CD4-positive, alpha-beta T cell (primary cell): ENCODE measurements around the gene PADI3. TPM values are rescaled to one million over a fixed set of nuclear protein-coding genes. Genes with fewer than 3 reads are reported as not detected.

Experiments used
- ATAC-seq: fragments of 200-7000 bp; cut with Tn5 transposase; one replicate; pipeline ENCODE4 v1.10.0; 2022; ENCODE audit warnings: mild to moderate bottlenecking; ENCODE audit not compliant: poor library complexity
- CTCF ChIA-PET: fragments of 350-600 bp; sonication (Branson Sonifier 250); formaldehyde crosslinking; loops from one replicate; lab custom pipeline; 2021; ENCODE audit warnings: antibody characterized with exemption, inconsistent platforms; lab: Charles Lee
- POLR2A ChIA-PET: fragments of 350-600 bp; sonication (Branson Sonifier 250); formaldehyde crosslinking; loops from one replicate; lab custom pipeline; 2021; ENCODE audit warnings: antibody characterized with exemption, inconsistent platforms; lab: Charles Lee
- DNase-seq, 14 experiments: peaks; one replicate each; pipeline ENCODE4 v3.0.0-alpha.2; 2013 to 2020; ENCODE audit warnings: mixed read lengths in 2 of 14
- H3K27ac ChIP-seq, 2 donors: one replicate each; pipeline versions ENCODE4 v1.5.1 to v1.7.0; 2013; ENCODE audit warnings: low read length in 2 of 2, low read depth in 1 of 2, mild to moderate bottlenecking in 1 of 2
- H3K27me3 ChIP-seq, 2 experiments: 1 replicate in 1 of 2; 2 replicates in 1 of 2; pipeline versions ENCODE4 v1.6.1 to v1.7.0; 2013; ENCODE audit warnings: low read length in 2 of 2, control low read depth in 1 of 2, mild to moderate bottlenecking in 1 of 2, moderate library complexity in 1 of 2; ENCODE audit not compliant: insufficient read depth in 2 of 2, control insufficient read depth in 1 of 2
- H3K36me3 ChIP-seq: one replicate; pipeline ENCODE4 v1.6.1; 2013; ENCODE audit warnings: low read length, control low read depth; ENCODE audit not compliant: insufficient read depth
- H3K4me1 ChIP-seq: one replicate; pipeline ENCODE4 v1.6.1; 2013; ENCODE audit warnings: low read length, control low read depth; ENCODE audit not compliant: insufficient read depth
- H3K4me3 ChIP-seq: one replicate; pipeline ENCODE4 v1.5.1; 2013; ENCODE audit warnings: mild to moderate bottlenecking, low read length, moderate library complexity
- H3K9me3 ChIP-seq, 2 experiments: 1 replicate in 1 of 2; 2 replicates in 1 of 2; pipeline versions ENCODE4 v1.6.1 to v1.7.0; 2013; ENCODE audit warnings: low read length in 2 of 2, mild to moderate bottlenecking in 2 of 2, control low read depth in 1 of 2, moderate library complexity in 1 of 2; ENCODE audit not compliant: control insufficient read depth in 1 of 2, insufficient read depth in 1 of 2
- H3K27ac Mint-ChIP-seq: one replicate; pipeline ENCODE4 v1.8.0; 2020; ENCODE audit warnings: mixed read lengths
- H3K27me3 Mint-ChIP-seq: one replicate; pipeline ENCODE4 v1.8.0; 2021; ENCODE audit warnings: mixed read lengths
- H3K36me3 Mint-ChIP-seq: one replicate; pipeline ENCODE4 v1.8.0; 2021; ENCODE audit warnings: low read depth, mixed read lengths
- H3K4me1 Mint-ChIP-seq: one replicate; pipeline ENCODE4 v1.8.0; 2021; ENCODE audit warnings: low read depth, mixed read lengths
- H3K4me3 Mint-ChIP-seq: one replicate; pipeline ENCODE4 v1.8.0; 2020; ENCODE audit warnings: mild to moderate bottlenecking, mixed read lengths
- H3K9me3 Mint-ChIP-seq: one replicate; pipeline ENCODE4 v1.8.0; 2020; ENCODE audit warnings: mixed read lengths
- intact Hi-C, 2 experiments: fragments of 100-400 bp; cut with DNase I in 1 of 2; cut with micrococcal nuclease in 1 of 2; formaldehyde crosslinking; loops; one replicate each; pipeline versions ENCODE4 v1.15.1 to v1.9.0; 2023 to 2025; cut with DNase I, micrococcal nuclease
- total RNA-seq, 174 experiments: library from RNA in 2 of 174; stranded (reverse) in 2 of 174; gene quantifications; one replicate each; pipeline ENCODE4 v1.2.3 and lab custom pipeline; 2021 to 2026
- TF ChIP-seq, protein P1 (sequence below): fragments of 200-600 bp; IDR thresholded peaks from one replicate; pipeline ENCODE4 v1.8.0; 2022; ENCODE audit warnings: antibody characterized with exemption, mild to moderate bottlenecking

PADI3 gene
- total RNA-seq, 2 experiments from 2014 or later = not detected

DNA sequence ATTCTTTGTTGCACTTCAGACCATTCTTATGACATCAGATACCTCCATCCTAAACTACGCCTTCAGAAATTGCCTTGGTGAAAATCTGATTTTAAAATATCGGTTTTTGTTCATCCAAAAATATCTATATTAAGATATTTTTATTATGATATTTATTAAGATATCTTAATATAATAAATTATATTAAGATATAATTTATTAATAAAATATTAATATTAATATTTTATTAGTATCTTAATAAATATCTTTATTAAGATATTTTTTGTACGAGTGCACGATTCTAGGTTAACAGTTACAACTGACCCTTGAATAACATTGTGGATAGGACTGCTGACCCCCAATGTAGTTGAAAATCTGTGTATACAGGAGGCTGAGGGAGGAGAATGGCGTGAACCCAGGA lies 80.0 kb downstream of the PADI3 start:
- CTCF ChIA-PET = no interaction called here
- no peak for DNase-seq

GRCh38 chr1:17329610-17330009 lies 80.7 kb downstream of the PADI3 start:
- Histone ChIP-seq H3K27me3 (peaks cover 5% of the 10 kb centered on the region in 2 experiments), H3K4me1 (no peaks in the 10 kb centered on the region), H3K36me3 (no peaks in the 10 kb centered on the region), H3K4me3 (no peak overlapping the region), H3K9me3 (peaks cover 0 to 4% of the 10 kb centered on the region in 2 experiments), H3K27ac (no peak overlapping the region)
- ChIA-PET CTCF (no interaction called here), POLR2A (no interaction called here)
- no peaks in the 10 kb centered on the region for H3K9me3 Mint-ChIP-seq
- TF ChIP-seq, protein P1, sequence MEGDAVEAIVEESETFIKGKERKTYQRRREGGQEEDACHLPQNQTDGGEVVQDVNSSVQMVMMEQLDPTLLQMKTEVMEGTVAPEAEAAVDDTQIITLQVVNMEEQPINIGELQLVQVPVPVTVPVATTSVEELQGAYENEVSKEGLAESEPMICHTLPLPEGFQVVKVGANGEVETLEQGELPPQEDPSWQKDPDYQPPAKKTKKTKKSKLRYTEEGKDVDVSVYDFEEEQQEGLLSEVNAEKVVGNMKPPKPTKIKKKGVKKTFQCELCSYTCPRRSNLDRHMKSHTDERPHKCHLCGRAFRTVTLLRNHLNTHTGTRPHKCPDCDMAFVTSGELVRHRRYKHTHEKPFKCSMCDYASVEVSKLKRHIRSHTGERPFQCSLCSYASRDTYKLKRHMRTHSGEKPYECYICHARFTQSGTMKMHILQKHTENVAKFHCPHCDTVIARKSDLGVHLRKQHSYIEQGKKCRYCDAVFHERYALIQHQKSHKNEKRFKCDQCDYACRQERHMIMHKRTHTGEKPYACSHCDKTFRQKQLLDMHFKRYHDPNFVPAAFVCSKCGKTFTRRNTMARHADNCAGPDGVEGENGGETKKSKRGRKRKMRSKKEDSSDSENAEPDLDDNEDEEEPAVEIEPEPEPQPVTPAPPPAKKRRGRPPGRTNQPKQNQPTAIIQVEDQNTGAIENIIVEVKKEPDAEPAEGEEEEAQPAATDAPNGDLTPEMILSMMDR = no peak
- DNase-seq (no peak), ATAC-seq (no peak)
- intact Hi-C loops = loop anchor here in 1 of 2 experiments (10.0 kb wide), 1 partner anchor 205 kb away; no protein-coding TSS in a partner anchor
- H3K27ac Mint-ChIP-seq = no peak overlapping the region
- no peaks in the 10 kb centered on the region for H3K36me3 Mint-ChIP-seq
- H3K27me3 Mint-ChIP-seq = peaks cover 33% of the 10 kb centered on the region
- H3K4me3 Mint-ChIP-seq = no peak overlapping the region
- H3K4me1 Mint-ChIP-seq = no peaks in the 10 kb centered on the region

More for the DNA sequence above, 80.0 kb downstream of the PADI3 start:
- no peak overlapping the region for H3K27ac ChIP-seq
- peaks cover 5% of the 10 kb centered on the region in 2 experiments for H3K27me3 ChIP-seq
- TF ChIP-seq, protein P1 = no peak
- Mint-ChIP-seq H3K9me3 (no peaks in the 10 kb centered on the region), H3K36me3 (no peaks in the 10 kb centered on the region), H3K27ac (no peak overlapping the region), H3K4me3 (no peak overlapping the region), H3K27me3 (peaks cover 32% of the 10 kb centered on the region), H3K4me1 (no peaks in the 10 kb centered on the region)
- no peak overlapping the region for H3K4me3 ChIP-seq
- POLR2A ChIA-PET = no interaction called here
- no peaks in the 10 kb centered on the region for H3K36me3 ChIP-seq
- no peak for ATAC-seq
- intact Hi-C loops = no loop called here
- H3K4me1 ChIP-seq = no peaks in the 10 kb centered on the region
- H3K9me3 ChIP-seq = peaks cover 0 to 4% of the 10 kb centered on the region in 2 experiments

GRCh38 chr1:17330856-17331255 lies 82.0 kb downstream of the PADI3 start:
- Histone ChIP-seq H3K4me1 (peaks cover under 1% of the 10 kb centered on the region), H3K9me3 (peaks cover 0 to 4% of the 10 kb centered on the region in 2 experiments), H3K27me3 (peaks cover 5% of the 10 kb centered on the region in 2 experiments), H3K27ac (no peak overlapping the region), H3K4me3 (no peak overlapping the region), H3K36me3 (no peaks in the 10 kb centered on the region)
- ChIA-PET POLR2A (no interaction called here), CTCF (no interaction called here)
- TF ChIP-seq, protein P1 = no peak
- Mint-ChIP-seq H3K4me3 (no peak overlapping the region), H3K9me3 (no peaks in the 10 kb centered on the region), H3K27ac (no peak overlapping the region), H3K27me3 (peaks cover 34% of the 10 kb centered on the region), H3K36me3 (no peaks in the 10 kb centered on the region), H3K4me1 (no peaks in the 10 kb centered on the region)
- intact Hi-C loops = loop anchor here in 1 of 2 experiments (10.0 kb wide), 1 partner anchor 206 kb away; no protein-coding TSS in a partner anchor
- no peak for ATAC-seq
- no peak for DNase-seq
